Stomach (tissue), 9 donors: ENCODE results near the gene VEGFC. TPM values are rescaled to one million over a fixed set of nuclear protein-coding genes. Genes with fewer than 3 reads are reported as not detected.

Experiments used
- DNase-seq, 2 donors: peaks; one replicate each; pipeline versions ENCODE4 v3.0.0 to v3.0.0-alpha.2; 2013 to 2019
- H3K27ac ChIP-seq, 5 donors: fragments of 200-600 bp in 4 of 5; sonication (generic) in 4 of 5; one replicate each; pipeline ENCODE4 v1.5.1; 2013 to 2019; ENCODE audit warnings: mild to moderate bottlenecking in 1 of 5, moderate library complexity in 1 of 5
- H3K27me3 ChIP-seq, 3 donors: fragments of 200-600 bp; sonication (generic); one replicate each; pipeline ENCODE4 v1.5.1; 2017 to 2019; ENCODE audit warnings: mixed run types in 1 of 3
- H3K36me3 ChIP-seq, 4 donors: fragments of 200-600 bp; sonication (generic); 1 replicate in 3 of 4; 2 replicates in 1 of 4; pipeline ENCODE4 v1.5.1; 2016 to 2019
- H3K4me1 ChIP-seq, 4 donors: fragments of 200-600 bp; sonication (generic); one replicate each; pipeline ENCODE4 v1.5.1; 2016 to 2019
- H3K4me3 ChIP-seq, 4 donors: fragments of 200-600 bp; sonication (generic) in 3 of 4; one replicate each; pipeline ENCODE4 v1.5.1; 2016 to 2019; ENCODE audit warnings: mild to moderate bottlenecking in 1 of 4
- H3K9me3 ChIP-seq, 4 donors: fragments of 200-600 bp; sonication (generic); one replicate each; pipeline ENCODE4 v1.5.1; 2016 to 2019
- EP300 ChIP-seq: sonication (generic); formaldehyde crosslinking; IDR thresholded peaks from one replicate; pipeline ENCODE4 v1.6.1; 2017; ENCODE audit warnings: antibody characterized with exemption
- POLR2A ChIP-seq, 4 donors: fragments of 450-650 bp; IDR thresholded peaks; one replicate each; pipeline ENCODE4 v1.6.1; 2016; ENCODE audit warnings: antibody characterized with exemption in 4 of 4, control low read depth in 2 of 4, mild to moderate bottlenecking in 1 of 4, moderate library complexity in 1 of 4
- POLR2AphosphoS5 ChIP-seq, 3 donors: sonication (generic); formaldehyde crosslinking; IDR thresholded peaks; one replicate each; pipeline ENCODE4 v1.6.1; 2016; ENCODE audit warnings: antibody characterized with exemption in 3 of 3
- WGBS, 5 donors: extraction: QIAGEN DNeasy Blood & Tissue Kit in 3 of 5; methylation state at CpG; one replicate each; pipeline versions ENCODE4 v1.1.5 to v1.1.7; 2013 to 2018; 5-methylcytosine and 5-hydroxymethylcytosine counted together
- intact Hi-C: fragments of 100-400 bp; cut with DNase I; formaldehyde crosslinking; loops from one replicate; pipeline ENCODE4 v1.15.1; 2023; ENCODE audit warnings: low total_unique reads
- polyA plus RNA-seq, 3 donors: library from polyadenylated mRNA; stranded (reverse); fragments of 200-250 nt; gene quantifications; one replicate each; pipeline ENCODE4 v1.2.3, GENCODE V29; 2013
- total RNA-seq, 5 donors: library from RNA; depleted of rRNA; stranded (reverse); fragments of >200 nt; gene quantifications; one replicate each; pipeline versions ENCODE4 v1.1.0 to v1.2.3, GENCODE V29; 2014 to 2016
- TF ChIP-seq, protein P1 (sequence below), 7 experiments: fragments of 450-650 bp in 4 of 7; fragments of 200-600 bp in 3 of 7; sonication (generic) in 3 of 7; IDR thresholded peaks; one replicate each; pipeline ENCODE4 v1.5.1; 2016 to 2019; ENCODE audit warnings: antibody characterized with exemption in 7 of 7, control low read depth in 2 of 7, mild to moderate bottlenecking in 1 of 7
- donor health status: healthy with polysubstance abuse.
- donor health status: Bipolar disorder and iron deficiency.
- donor health status: healthy.

Gene VEGFC
- total and polyA plus RNA-seq, 8 donors: 0.45 to 6.4 (median 1.3) TPM; not detected in 2

DNA sequence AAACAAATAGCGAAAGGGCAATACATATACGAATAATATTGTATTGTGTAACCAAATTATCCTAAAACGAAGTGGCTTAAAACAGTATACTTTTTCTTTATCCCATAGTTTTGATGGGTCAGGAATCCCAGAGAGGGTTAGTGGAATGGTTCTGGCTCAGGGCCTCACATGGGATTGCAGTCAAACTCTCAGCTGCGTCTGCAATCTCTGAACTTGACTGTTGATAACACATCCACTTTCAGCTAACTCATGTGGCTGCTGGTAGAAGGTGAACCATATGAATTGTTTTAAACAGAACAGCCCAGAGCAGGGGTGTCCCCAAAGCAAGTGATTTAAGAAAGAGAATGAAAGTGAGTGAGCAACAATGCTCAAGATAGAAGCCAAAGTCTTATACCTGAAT lies 127.8 kb downstream of the VEGFC start:
- no peaks in the 10 kb centered on the region for H3K27me3 ChIP-seq
- DNase-seq: no peak
- WGBS, 5 donors: 62 to 90% (median 85%) methylated on average over 4 of the region's 4 CpGs

DNA sequence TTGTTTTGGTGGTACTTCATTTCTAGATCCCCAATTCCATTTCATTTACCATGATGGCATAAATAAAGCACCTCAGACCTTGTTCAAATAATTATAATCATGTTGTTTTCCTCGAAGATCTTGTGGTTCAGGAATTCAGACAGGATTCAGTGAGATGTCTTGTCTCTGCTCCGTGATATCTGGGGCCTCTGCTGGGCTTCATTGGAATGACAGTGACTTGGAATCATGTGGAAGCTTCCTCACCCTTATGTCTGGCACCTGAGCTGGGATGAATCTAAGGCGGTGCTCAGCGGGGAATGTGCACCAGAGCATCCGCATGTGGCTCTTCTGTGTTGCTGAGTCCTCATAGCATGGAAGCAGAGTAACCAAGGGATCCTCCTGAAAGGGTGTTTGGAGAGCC lies 132.2 kb downstream of the VEGFC start:
- H3K36me3 ChIP-seq: no peaks in the 10 kb centered on the region
- 69 to 81% (median 75%) methylated on average over 5 of the region's 5 CpGs for WGBS, 5 donors
- no peak for DNase-seq
- no peaks in the 10 kb centered on the region for H3K9me3 ChIP-seq
- H3K4me3 ChIP-seq: no peak overlapping the region
- TF ChIP-seq POLR2A (IDR thresholded peaks at IDR 0.05): no peak
- no peak for TF ChIP-seq EP300
- TF ChIP-seq POLR2AphosphoS5 (IDR thresholded peaks at IDR 0.05): no peak
- TF ChIP-seq, protein P1, sequence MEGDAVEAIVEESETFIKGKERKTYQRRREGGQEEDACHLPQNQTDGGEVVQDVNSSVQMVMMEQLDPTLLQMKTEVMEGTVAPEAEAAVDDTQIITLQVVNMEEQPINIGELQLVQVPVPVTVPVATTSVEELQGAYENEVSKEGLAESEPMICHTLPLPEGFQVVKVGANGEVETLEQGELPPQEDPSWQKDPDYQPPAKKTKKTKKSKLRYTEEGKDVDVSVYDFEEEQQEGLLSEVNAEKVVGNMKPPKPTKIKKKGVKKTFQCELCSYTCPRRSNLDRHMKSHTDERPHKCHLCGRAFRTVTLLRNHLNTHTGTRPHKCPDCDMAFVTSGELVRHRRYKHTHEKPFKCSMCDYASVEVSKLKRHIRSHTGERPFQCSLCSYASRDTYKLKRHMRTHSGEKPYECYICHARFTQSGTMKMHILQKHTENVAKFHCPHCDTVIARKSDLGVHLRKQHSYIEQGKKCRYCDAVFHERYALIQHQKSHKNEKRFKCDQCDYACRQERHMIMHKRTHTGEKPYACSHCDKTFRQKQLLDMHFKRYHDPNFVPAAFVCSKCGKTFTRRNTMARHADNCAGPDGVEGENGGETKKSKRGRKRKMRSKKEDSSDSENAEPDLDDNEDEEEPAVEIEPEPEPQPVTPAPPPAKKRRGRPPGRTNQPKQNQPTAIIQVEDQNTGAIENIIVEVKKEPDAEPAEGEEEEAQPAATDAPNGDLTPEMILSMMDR (IDR thresholded peaks at IDR 0.05): no peak
- H3K4me1 ChIP-seq: no peaks in the 10 kb centered on the region
- H3K27ac ChIP-seq: no peak overlapping the region
- no peaks in the 10 kb centered on the region for H3K27me3 ChIP-seq
- intact Hi-C loops: no loop called here

More for the DNA sequence above, 127.8 kb downstream of the VEGFC start:
- Histone ChIP-seq H3K9me3 (no peaks in the 10 kb centered on the region), H3K27ac (no peak overlapping the region), H3K4me3 (no peak overlapping the region), H3K4me1 (no peaks in the 10 kb centered on the region), H3K36me3 (no peaks in the 10 kb centered on the region)
- no peak for TF ChIP-seq POLR2AphosphoS5 (IDR thresholded peaks at IDR 0.05)
- intact Hi-C loops: no loop called here

DNA sequence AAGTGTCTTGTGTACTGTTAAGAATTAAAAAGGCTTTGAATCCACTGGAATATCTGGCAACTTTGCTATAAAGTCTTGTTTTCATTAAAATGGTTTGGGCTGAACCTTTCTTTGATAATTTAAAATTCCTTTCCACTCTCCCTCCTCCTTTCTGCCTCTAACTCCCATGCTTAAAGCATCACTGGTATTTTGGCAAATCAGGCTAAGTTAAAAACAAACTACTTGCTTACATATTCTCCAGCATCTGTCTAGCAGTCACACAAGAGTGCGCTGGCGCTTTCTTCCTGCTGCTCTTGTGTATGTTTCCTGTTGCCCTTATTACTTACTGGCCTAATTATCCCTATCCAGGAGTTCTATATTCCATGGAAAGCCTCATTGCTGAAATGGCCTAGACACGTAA lies 136.6 kb downstream of the VEGFC start:
- H3K4me1 ChIP-seq: peaks cover 0 to 7% (median 0%) of the 10 kb centered on the region in 4 donors
- no peaks in the 10 kb centered on the region for H3K27me3 ChIP-seq
- H3K36me3 ChIP-seq: no peaks in the 10 kb centered on the region
- 74 to 89% (median 81%) methylated on average over 3 of the region's 3 CpGs for WGBS, 5 donors
- H3K4me3 ChIP-seq: no peak overlapping the region
- intact Hi-C loops: no loop called here
- H3K27ac ChIP-seq: no peak overlapping the region
- no peak for TF ChIP-seq POLR2A (IDR thresholded peaks at IDR 0.05)
- TF ChIP-seq POLR2AphosphoS5 (IDR thresholded peaks at IDR 0.05): no peak
- DNase-seq: peak in 1 of 2 donors; percentile 24
- H3K9me3 ChIP-seq: no peaks in the 10 kb centered on the region

DNA sequence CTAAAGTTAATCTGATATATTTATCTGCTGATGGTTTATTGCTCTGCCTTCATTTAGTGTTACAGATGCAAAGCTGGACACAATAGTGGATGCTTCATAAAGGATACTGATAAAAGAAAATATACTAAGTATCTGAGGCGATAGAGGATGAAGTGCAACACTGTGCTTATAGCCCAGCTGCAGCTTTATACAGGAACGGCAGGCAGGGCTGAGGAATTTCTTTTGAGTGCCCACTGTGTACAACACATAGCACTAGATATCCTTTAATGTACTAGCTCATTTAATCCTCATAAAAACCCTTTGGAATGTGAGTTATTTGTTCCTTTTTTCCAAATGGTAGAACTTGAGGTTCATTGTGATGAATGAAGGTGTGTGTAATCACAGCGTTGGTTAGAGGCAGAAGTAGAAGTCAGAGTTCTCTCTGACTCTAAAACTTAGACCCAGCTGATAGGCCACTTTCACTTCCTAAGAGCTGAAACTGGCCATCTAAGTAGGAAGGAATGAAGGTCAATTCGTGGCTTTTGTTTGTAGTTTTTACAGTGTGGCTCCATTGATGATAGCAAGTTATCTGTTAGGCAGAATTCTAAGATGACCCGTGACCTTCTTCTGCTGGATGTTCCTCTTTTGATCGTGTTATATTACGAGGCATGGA lies 138.0 kb downstream of the VEGFC start:
- WGBS, 5 donors: 64 to 79% (median 72%) methylated on average over 7 of the region's 7 CpGs
- Histone ChIP-seq H3K27me3 (no peaks in the 10 kb centered on the region), H3K4me1 (peaks cover 0 to 7% (median 0%) of the 10 kb centered on the region in 4 donors), H3K36me3 (no peaks in the 10 kb centered on the region), H3K4me3 (no peak overlapping the region), H3K27ac (no peak overlapping the region), H3K9me3 (no peaks in the 10 kb centered on the region)
- no peak for DNase-seq
- intact Hi-C loops: no loop called here
- TF ChIP-seq, protein P1 (IDR thresholded peaks at IDR 0.05): no peak
- no peak for TF ChIP-seq EP300
- no peak for TF ChIP-seq POLR2AphosphoS5 (IDR thresholded peaks at IDR 0.05)
- no peak for TF ChIP-seq POLR2A (IDR thresholded peaks at IDR 0.05)

DNA sequence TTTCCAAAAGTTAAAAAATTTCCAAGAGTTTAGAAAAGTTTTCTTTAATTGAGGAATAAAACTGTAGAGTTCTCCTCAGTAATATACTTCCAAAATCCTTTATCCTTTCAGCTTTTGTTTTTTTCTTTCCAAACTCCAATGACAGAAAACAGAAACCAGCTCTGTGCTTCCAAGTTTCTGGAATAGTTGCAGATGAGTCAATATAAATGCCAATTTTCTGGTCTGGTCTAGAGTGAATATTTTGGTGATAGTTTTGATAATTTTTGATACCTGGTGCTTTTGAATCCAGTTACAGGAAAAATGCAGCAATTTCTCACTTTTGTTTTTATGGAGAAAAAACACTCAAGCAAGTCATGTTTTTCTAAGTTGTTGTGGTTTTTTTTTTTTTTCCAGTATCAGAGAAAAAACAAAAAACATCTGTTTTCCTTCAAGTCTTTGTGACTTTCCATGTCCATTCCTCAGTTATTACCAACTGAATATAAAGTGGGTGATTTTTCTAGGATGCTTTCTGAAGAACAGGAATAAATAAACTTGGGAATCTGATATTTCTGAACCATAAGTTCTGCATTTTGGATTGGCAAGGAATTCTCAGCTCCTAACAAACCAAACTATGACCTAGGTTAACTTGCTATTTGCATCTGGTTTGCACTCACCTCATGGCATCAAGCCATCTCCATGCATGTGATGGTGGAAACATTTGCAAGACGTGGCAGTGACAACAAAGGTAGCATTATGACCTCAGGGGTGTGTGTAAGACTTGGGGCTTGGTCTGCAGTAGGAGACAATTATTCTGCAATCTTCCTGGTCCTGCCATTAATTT lies 139.1 kb downstream of the VEGFC start:
- no peaks in the 10 kb centered on the region for H3K36me3 ChIP-seq
- DNase-seq: no peak
- 19 to 37% (median 32%) methylated on average over 1 of the region's 1 CpG for WGBS, 5 donors

More for the DNA sequence above, 139.1 kb downstream of the VEGFC start:
- Histone ChIP-seq H3K27me3 (no peaks in the 10 kb centered on the region), H3K4me3 (no peak overlapping the region), H3K27ac (no peak overlapping the region), H3K4me1 (peaks cover 0 to 7% (median 0%) of the 10 kb centered on the region in 4 donors), H3K9me3 (no peaks in the 10 kb centered on the region)
- TF ChIP-seq, protein P1 (IDR thresholded peaks at IDR 0.05): no peak
- TF ChIP-seq POLR2AphosphoS5 (IDR thresholded peaks at IDR 0.05) (no peak), EP300 (no peak), POLR2A (IDR thresholded peaks at IDR 0.05) (no peak)
- intact Hi-C loops: no loop called here
